Heart right ventricle (tissue), 16 donors: ENCODE results near the gene TMEM106C. TPM values are rescaled to one million over a fixed set of nuclear protein-coding genes. Genes with fewer than 3 reads are reported as not detected.

Experiments
- ATAC-seq, 8 donors: fragments of 200-7000 bp; cut with Tn5 transposase; one replicate each; pipeline ENCODE4 v1.9.1; 2020; ENCODE audit warnings: mild to moderate bottlenecking in 8 of 8, moderate library complexity in 8 of 8, moderate number of reproducible peaks in 1 of 8
- DNase-seq, 2 donors: peaks; one replicate each; pipeline ENCODE4 v3.0.0-alpha.2; 2020
- H3K27ac ChIP-seq, 10 donors: fragments of 200-600 bp; sonication (generic) in 2 of 10; one replicate each; pipeline versions ENCODE4 v1.5.0 to v1.8.0; 2020 to 2022; ENCODE audit warnings: mild to moderate bottlenecking in 3 of 10
- H3K27me3 ChIP-seq, 7 donors: fragments of 200-600 bp; one replicate each; pipeline ENCODE4 v1.8.0; 2021 to 2022; ENCODE audit warnings: mild to moderate bottlenecking in 2 of 7
- H3K36me3 ChIP-seq, 9 donors: fragments of 200-600 bp; sonication (generic) in 1 of 9; one replicate each; pipeline versions ENCODE4 v1.5.0 to v1.8.0; 2020 to 2022; ENCODE audit warnings: mild to moderate bottlenecking in 2 of 9
- H3K4me1 ChIP-seq, 9 donors: fragments of 200-600 bp; sonication (generic) in 1 of 9; one replicate each; pipeline versions ENCODE4 v1.5.0 to v1.8.0; 2020 to 2022; ENCODE audit warnings: mild to moderate bottlenecking in 4 of 9
- H3K4me3 ChIP-seq, 10 donors: fragments of 200-600 bp; sonication (generic) in 2 of 10; one replicate each; pipeline versions ENCODE4 v1.5.0 to v1.8.0; 2020 to 2022; ENCODE audit warnings: mild to moderate bottlenecking in 7 of 10, moderate library complexity in 2 of 10
- H3K9me3 ChIP-seq, 11 donors: fragments of 200-600 bp in 10 of 11; sonication (generic) in 2 of 11; one replicate each; pipeline versions ENCODE4 v1.5.0 to v1.8.0; 2013 to 2022; ENCODE audit warnings: mild to moderate bottlenecking in 2 of 11, control low read depth in 1 of 11, moderate library complexity in 1 of 11
- WGBS, 2 donors: extraction: QIAGEN DNeasy Blood & Tissue Kit; methylation state at CpG; one replicate each; pipeline ENCODE4 v1.1.7; 2013; ENCODE audit warnings: inconsistent platforms in 1 of 2; 5-methylcytosine and 5-hydroxymethylcytosine counted together
- intact Hi-C, 10 donors: fragments of 100-400 bp; cut with DNase I; formaldehyde crosslinking; loops; one replicate each; pipeline versions ENCODE4 v1.11.1 to v1.14.2; 2022
- polyA plus RNA-seq, 2 donors: library from polyadenylated mRNA; stranded (reverse); fragments of 200-250 nt; gene quantifications; one replicate each; pipeline ENCODE4 v1.2.3, GENCODE V29; 2013
- total RNA-seq, 10 donors: library from RNA; stranded (reverse); fragmentation: NEBNext Ultra II Directional in 3 of 10; extraction: Animal tissue kit (Norgen Biotek cat#: 25700) in 3 of 10; gene quantifications; one replicate each; pipeline versions ENCODE4 v1.2.1 to v1.2.4, GENCODE V29; 2021 to 2023
- TF ChIP-seq, protein P1 (sequence below), 9 donors: fragments of 200-600 bp; sonication (generic) in 2 of 9; IDR thresholded peaks; one replicate each; pipeline versions ENCODE4 v1.5.0 to v1.8.0; 2021 to 2022; ENCODE audit warnings: antibody characterized with exemption in 9 of 9, mild to moderate bottlenecking in 5 of 9, moderate library complexity in 1 of 9
- donor health status: Arrhythmogenic right ventricular cardiomyopathy.
- donor health status: ischemic (EF 13 %, LVEDD 7.1; RV severe dilation, severe dysfunction).
- donor health status: healthy with polysubstance abuse.
- donor health status: DM: no; HTN: yes; CAD: no.
- donor health status: DM: no; HTN: no; CAD: no.
- donor health status: ischemic (EF 25% LVEDD 6.9; RV normal size, moderate dysfunction).
- donor health status: ischemic (EF 25% LVEDD 5.7; RV mildly dilated, moderate dysfunction).
- donor health status: healthy.
- donor health status: DM: yes; HTN: yes; CAD: no.
- donor health status: Ischemic cardiomyopathy.
- donor health status: ischemic (EF 35%, LVEDD 5.7; RV mildly dilated, moderate dysfunction).
- donor health status: nonischemic (EF 11% LVEDD 7.7; RV severe dilation, severe dysfunction).
- donor health status: DM: yes; HTN: yes; CAD: no.
- donor health status: PGD.
- donor health status: ischemic (EF 29% LVEDD 5.4; RV normal size, mild dysfunction).
- donor health status: nonischemic (EF 23%, LVEDD 6.1; RV moderate dilation, normal function).

The TMEM106C gene
- total and polyA plus RNA-seq, 12 donors: 22.3 to 61.8 (median 40.0) TPM

GRCh38 chr12:47941475-47941780 lies 22.0 kb upstream of the TMEM106C start:
- no peak for ATAC-seq

DNA sequence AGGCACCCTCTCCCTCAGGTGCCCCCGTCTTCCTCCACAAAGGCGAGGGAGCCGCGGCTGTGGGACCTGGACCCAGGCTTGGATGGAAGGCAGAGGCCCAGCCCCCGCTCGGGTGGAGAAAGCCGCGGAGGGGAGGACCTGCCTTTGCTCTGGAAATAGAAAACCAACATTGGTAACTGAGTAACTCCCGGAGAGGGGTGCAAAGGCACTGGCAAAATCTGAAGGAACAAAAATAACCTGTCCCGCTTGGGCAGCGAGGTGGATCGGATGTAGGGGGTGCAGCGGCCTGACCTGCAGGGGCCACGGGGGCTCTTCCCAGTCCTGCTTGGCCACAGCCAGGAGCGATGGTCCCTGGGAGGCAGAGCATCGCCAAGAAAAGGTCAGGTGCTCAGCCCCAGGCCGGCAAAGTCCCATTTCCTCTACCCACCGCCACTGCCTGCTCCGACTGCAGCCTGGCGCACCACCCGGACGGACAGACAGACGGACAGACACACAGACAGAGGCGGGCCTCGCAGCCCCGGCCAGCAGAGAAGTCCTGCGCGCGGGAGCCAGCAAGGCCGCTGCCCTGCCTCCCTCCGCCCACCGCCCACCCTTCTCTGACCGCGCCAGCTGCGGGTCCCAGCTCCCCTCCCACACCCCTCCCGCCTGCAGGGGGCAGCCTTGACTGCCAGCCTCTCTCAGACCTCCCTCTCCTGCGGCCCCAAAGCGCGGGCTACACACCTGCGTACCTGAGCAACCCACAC lies 21.4 kb upstream of the TMEM106C start:
- peaks cover 0 to 18% (median 5%) of the 10 kb centered on the region in 9 donors for H3K4me1 ChIP-seq
- ATAC-seq (peak in 1 of 8 donors; percentile 15), DNase-seq (no peak)
- peaks cover 0 to 32% (median 18%) of the 10 kb centered on the region in 7 donors for H3K27me3 ChIP-seq
- WGBS, 2 donors: 38 to 39% methylated on average over 36 to 40 of the region's 40 CpGs
- intact Hi-C loops: loop anchor here in 2 of 10 donors (10.0 kb wide), 3 partner anchors 77 to 227 kb away; no protein-coding TSS in a partner anchor
- H3K9me3 ChIP-seq: no peaks in the 10 kb centered on the region
- no peak overlapping the region for H3K4me3 ChIP-seq
- no peaks in the 10 kb centered on the region for H3K36me3 ChIP-seq
- TF ChIP-seq, protein P1, sequence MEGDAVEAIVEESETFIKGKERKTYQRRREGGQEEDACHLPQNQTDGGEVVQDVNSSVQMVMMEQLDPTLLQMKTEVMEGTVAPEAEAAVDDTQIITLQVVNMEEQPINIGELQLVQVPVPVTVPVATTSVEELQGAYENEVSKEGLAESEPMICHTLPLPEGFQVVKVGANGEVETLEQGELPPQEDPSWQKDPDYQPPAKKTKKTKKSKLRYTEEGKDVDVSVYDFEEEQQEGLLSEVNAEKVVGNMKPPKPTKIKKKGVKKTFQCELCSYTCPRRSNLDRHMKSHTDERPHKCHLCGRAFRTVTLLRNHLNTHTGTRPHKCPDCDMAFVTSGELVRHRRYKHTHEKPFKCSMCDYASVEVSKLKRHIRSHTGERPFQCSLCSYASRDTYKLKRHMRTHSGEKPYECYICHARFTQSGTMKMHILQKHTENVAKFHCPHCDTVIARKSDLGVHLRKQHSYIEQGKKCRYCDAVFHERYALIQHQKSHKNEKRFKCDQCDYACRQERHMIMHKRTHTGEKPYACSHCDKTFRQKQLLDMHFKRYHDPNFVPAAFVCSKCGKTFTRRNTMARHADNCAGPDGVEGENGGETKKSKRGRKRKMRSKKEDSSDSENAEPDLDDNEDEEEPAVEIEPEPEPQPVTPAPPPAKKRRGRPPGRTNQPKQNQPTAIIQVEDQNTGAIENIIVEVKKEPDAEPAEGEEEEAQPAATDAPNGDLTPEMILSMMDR (IDR thresholded peaks at IDR 0.05): peak in 7 of 9 donors; percentile 14 to 35 (median 29)
- H3K27ac ChIP-seq: no peak overlapping the region

More at GRCh38 chr12:47941475-47941780, 22.0 kb upstream of the TMEM106C start:
- H3K27me3 ChIP-seq: peaks cover 0 to 32% (median 18%) of the 10 kb centered on the region in 7 donors
- H3K4me3 ChIP-seq: no peak overlapping the region
- H3K4me1 ChIP-seq: peaks cover 0 to 18% (median 5%) of the 10 kb centered on the region in 9 donors
- no peaks in the 10 kb centered on the region for H3K9me3 ChIP-seq
- DNase-seq: no peak
- TF ChIP-seq, protein P1 (IDR thresholded peaks at IDR 0.05): no peak
- whole genome bisulfite sequencing, 2 donors: 74 to 86% methylated on average over 9 of the region's 9 CpGs
- H3K27ac ChIP-seq: no peak overlapping the region
- no peaks in the 10 kb centered on the region for H3K36me3 ChIP-seq
- intact Hi-C loops: loop anchor here in 2 of 10 donors (10.0 kb wide), 3 partner anchors 77 to 227 kb away; no protein-coding TSS in a partner anchor

- Histone ChIP-seq H3K27me3 (peaks cover 0 to 32% (median 18%) of the 10 kb centered on the region in 7 donors), H3K27ac (no peak overlapping the region), H3K4me3 (no peak overlapping the region), H3K9me3 (no peaks in the 10 kb centered on the region), H3K4me1 (peaks cover 0 to 18% (median 5%) of the 10 kb centered on the region in 9 donors), H3K36me3 (no peaks in the 10 kb centered on the region)
- intact Hi-C loops: loop anchor here in 2 of 10 donors (10.0 kb wide), 3 partner anchors 78 to 228 kb away; no protein-coding TSS in a partner anchor
- DNase-seq (no peak), ATAC-seq (no peak)
- TF ChIP-seq, protein P1 (IDR thresholded peaks at IDR 0.05): no peak
- WGBS, 2 donors: 65 to 73% methylated on average over 28 to 31 of the region's 31 CpGs
Measured at GRCh38 chr12:47942614-47943225, 20.7 kb upstream of the TMEM106C start.

GRCh38 chr12:47943623-47944340 lies 19.6 kb upstream of the TMEM106C start:
- H3K27me3 ChIP-seq: peaks cover 0 to 32% (median 18%) of the 10 kb centered on the region in 7 donors
- WGBS, 2 donors: 69 to 85% methylated on average over 11 to 12 of the region's 12 CpGs
- TF ChIP-seq, protein P1 (IDR thresholded peaks at IDR 0.05): no peak
- no peaks in the 10 kb centered on the region for H3K36me3 ChIP-seq
- DNase-seq: no peak
- peaks cover 0 to 14% (median under 1%) of the 10 kb centered on the region in 9 donors for H3K4me1 ChIP-seq
- no peak overlapping the region for H3K27ac ChIP-seq
- no peak overlapping the region for H3K4me3 ChIP-seq
- intact Hi-C loops: loop anchor here in 2 of 10 donors (10.0 kb wide), 3 partner anchors 79 to 229 kb away; no protein-coding TSS in a partner anchor
- H3K9me3 ChIP-seq: no peaks in the 10 kb centered on the region
- ATAC-seq: no peak
